Measurements from ENCODE around the gene DNASE1L2. TPM values are rescaled to one million over a fixed set of nuclear protein-coding genes. Genes with fewer than 3 reads are reported as not detected.

The DNASE1L2 gene
- total RNA-seq, 1 donor from 2014 or later = 1.7 TPM

- DNase-seq = no peak
Measured at GRCh38 chr16:2204416-2205103, 31.7 kb upstream of the DNASE1L2 start.

- DNase-seq = peak; percentile 85
Measured at GRCh38 chr16:2205104-2205966, 30.9 kb upstream of the DNASE1L2 start, which contains the start of gene MLST8. Gene MLST8, plus strand, starts transcription at chr16:2205454. Its CDS starts 632 bp downstream, at chr16:2206086.

- DNase-seq = no peak
Measured at GRCh38 chr16:2205967-2206313, 30.3 kb upstream of the DNASE1L2 start.

GRCh38 chr16:2206420-2206779 is 29.8 kb upstream of the DNASE1L2 start:
- no peak for DNase-seq

GRCh38 chr16:2206780-2207433 is 29.3 kb upstream of the DNASE1L2 start:
- no peak for DNase-seq

GRCh38 chr16:2207872-2208271 is 28.4 kb upstream of the DNASE1L2 start:
- no peak for DNase-seq

- DNase-seq = no peak
Measured at GRCh38 chr16:2208308-2208707, 27.9 kb upstream of the DNASE1L2 start.

- no peak for DNase-seq
Measured at GRCh38 chr16:2208772-2209171, 27.5 kb upstream of the DNASE1L2 start.

- DNase-seq = no peak
Measured at GRCh38 chr16:2209258-2210008, 26.8 kb upstream of the DNASE1L2 start.

GRCh38 chr16:2210009-2210332 is 26.3 kb upstream of the DNASE1L2 start:
- no peak for DNase-seq

- no peak for DNase-seq
Measured at GRCh38 chr16:2210386-2211365, 25.6 kb upstream of the DNASE1L2 start, which contains the start of gene BRICD5. Gene BRICD5, minus strand, starts transcription at chr16:2210863. Its CDS starts 30 bp downstream, at chr16:2210833.

GRCh38 chr16:2211923-2212347 is 24.3 kb upstream of the DNASE1L2 start:
- no peak for DNase-seq

GRCh38 chr16:2212362-2213324 is 23.6 kb upstream of the DNASE1L2 start:
- DNase-seq = no peak

- no peak for DNase-seq
Measured at GRCh38 chr16:2213817-2214718, 22.2 kb upstream of the DNASE1L2 start.

- no peak for DNase-seq
Measured at GRCh38 chr16:2214719-2214968, 21.6 kb upstream of the DNASE1L2 start, which contains the start of gene PGP. Gene PGP, minus strand, starts transcription at chr16:2214840. Its CDS starts 63 bp downstream, at chr16:2214777.

- no peak for DNase-seq
Measured at GRCh38 chr16:2216330-2216729, 19.9 kb upstream of the DNASE1L2 start.

- peak; percentile 97 for DNase-seq
Measured at GRCh38 chr16:2223221-2223941, 12.9 kb upstream of the DNASE1L2 start, which contains the start of gene E4F1. Gene E4F1, plus strand, starts transcription at chr16:2223591. Its CDS starts 23 bp downstream, at chr16:2223614.

GRCh38 chr16:2223942-2224486 is 12.2 kb upstream of the DNASE1L2 start:
- no peak for DNase-seq
